GM19238 (cell line): ENCODE measurements around the gene GPR26.

Source experiments
- DNase-seq: peaks from one replicate; pipeline ENCODE4 v3.0.0; 2011; ENCODE audit warnings: low spot score; ENCODE audit not compliant: insufficient read length

Gene GPR26, protein sequence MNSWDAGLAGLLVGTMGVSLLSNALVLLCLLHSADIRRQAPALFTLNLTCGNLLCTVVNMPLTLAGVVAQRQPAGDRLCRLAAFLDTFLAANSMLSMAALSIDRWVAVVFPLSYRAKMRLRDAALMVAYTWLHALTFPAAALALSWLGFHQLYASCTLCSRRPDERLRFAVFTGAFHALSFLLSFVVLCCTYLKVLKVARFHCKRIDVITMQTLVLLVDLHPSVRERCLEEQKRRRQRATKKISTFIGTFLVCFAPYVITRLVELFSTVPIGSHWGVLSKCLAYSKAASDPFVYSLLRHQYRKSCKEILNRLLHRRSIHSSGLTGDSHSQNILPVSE

DNA sequence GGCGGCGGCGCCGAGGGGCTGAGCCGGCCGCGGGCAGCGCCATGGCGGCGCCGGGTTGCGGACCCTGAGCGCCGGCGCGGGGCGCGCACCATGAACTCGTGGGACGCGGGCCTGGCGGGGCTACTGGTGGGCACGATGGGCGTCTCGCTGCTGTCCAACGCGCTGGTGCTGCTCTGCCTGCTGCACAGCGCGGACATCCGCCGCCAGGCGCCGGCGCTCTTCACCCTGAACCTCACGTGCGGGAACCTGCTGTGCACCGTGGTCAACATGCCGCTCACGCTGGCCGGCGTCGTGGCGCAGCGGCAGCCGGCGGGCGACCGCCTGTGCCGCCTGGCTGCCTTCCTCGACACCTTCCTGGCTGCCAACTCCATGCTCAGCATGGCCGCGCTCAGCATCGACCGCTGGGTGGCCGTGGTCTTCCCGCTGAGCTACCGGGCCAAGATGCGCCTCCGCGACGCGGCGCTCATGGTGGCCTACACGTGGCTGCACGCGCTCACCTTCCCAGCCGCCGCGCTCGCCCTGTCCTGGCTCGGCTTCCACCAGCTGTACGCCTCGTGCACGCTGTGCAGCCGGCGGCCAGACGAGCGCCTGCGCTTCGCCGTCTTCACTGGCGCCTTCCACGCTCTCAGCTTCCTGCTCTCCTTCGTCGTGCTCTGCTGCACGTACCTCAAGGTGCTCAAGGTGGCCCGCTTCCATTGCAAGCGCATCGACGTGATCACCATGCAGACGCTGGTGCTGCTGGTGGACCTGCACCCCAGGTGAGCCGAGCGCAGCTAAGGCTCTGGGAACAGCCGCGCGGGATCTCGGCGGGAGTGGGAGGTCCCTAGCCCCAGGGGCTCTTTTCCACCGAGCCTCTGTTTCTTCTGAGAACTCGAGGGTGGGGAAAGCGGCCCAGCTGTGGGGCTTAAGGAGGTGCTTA, at the start of gene GPR26:
TSS of gene GPR26 (plus strand) at position 38 of the 919 bp plus-strand sequence. CDS start at position 91, 53 bp downstream.
- no peak for DNase-seq

DNA sequence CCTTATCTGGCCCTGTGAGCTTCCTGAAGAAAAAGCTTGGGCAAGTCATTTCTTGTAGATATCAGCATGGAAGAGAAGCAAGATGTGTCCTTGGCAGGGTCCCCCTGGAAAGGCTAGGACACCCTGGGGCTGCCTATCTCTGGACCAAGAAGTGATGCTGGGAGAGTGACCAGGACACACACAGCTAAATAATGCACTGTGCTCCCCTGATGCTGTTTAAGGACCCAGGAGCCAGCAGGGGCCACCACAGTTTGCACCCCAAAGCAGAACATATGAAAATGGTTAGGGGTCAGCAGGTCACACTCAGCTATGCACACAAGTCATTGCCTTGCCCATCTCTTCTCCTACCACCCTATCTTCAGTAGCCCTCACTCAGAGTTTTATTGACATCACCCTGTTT, 47.9 kb upstream of the GPR26 start:
- DNase-seq: no peak

DNA sequence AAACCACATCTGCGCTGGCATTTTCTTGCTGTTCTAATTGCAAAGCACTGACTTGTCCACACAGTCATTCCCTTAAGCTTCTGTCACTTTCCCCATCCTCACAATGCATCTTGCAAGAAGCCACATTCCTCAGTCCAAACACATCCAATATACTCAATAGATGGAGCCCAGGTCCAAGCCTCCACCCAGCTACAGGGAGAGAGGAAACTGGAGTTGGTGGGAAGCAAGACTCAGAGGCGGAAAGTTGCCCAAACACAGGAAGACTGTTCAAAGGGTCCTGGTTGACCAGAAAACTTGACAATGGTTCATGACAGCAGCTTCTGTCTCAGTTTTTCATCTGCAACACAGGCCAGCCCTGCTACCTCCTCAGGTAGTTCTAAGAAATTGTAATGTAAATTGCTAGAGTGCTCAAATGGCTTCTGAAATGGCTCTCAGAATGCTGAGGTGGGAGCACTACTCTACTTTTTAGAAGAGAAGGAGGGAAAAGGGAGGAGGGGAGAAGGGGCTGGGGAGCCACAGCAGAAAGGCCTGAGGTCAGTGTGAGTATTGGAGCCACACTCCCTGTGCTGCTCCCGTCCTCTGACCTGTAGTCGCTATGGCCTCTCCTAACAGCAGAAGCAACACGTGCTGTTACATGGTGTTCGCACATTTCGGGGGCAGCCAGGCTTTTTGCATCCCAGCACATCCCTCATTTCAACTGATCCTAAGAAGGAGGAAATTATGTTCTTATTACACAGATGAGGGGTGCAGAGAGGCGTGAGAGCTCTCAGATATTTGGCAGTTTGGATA, 46.9 kb upstream of the GPR26 start:
- DNase-seq: no peak

DNA sequence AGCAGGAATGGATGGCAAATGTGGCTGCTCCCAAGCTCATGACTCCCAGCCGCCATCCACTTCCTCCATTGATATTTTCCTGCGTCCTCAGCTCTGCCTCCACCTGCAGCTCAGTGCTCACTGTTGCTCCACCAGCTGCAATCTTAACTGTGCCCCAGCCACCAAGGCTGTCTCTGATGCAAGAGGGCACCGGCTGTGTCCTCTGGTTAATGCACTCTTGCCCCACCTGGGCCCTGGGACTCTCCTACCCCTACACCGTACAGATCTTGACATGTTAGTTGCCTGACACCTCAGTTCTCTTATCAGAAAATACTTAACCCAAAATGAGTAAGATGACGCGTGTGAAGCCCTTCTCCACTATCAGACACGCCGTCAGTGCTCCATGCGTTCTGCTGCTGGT, 45.5 kb upstream of the GPR26 start:
- DNase-seq: no peak

DNA sequence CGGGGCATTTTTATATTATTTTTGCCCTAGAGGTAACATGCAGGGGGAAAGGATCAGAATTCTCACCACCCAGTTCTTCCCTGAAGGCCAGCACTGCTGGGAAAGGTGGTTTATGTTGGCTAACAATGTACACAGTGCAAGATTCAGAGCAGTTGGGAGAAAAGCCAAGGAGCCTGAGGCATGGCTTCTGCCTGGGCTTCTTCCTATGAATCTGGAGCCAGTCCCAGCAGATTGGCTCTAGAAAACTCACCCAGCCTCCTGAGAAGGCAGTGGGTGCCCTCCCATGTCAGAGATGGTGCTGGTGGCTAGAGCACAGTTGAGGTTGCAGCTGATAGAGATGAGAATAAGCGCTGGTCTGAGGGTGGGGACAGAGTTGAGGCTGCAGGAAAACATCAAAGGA, 44.7 kb upstream of the GPR26 start:
- DNase-seq: no peak

DNA sequence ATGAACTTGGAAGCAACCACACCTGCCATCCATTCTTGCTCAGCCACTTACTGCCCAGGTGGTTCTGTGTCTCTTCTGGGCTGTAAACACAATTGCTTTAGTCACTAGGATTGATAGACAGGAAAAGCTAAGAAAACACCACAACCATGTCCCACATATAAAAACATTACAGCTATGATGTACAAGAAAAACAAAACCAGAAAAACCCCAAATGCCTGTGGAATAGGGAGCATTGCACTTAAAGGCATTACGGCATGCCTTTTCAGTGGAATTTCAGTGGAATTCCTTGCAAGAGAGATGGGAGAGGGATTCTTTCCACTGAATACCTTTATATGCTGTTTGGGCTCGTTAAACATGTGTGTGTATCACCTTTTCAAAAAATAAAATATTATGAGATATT, 44.2 kb upstream of the GPR26 start:
- DNase-seq: no peak

DNA sequence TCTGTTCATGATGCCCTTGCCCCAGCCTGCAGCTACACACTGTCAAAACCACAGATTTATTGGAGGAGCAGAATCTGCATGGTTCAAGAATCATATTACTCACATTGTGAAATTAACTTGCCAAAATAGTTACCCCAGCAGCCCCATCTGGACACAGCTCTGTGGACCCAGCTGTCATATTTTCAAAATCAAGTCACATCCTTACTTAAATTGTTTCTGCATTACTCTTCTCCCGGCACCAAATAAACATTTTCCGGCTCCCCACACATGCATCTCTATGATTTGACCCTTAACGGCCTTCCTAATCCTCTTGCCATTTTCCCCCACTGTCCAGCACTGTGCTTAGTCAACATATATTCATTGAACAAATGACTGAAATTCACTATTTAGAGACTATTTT, 43.8 kb upstream of the GPR26 start:
- DNase-seq: no peak

DNA sequence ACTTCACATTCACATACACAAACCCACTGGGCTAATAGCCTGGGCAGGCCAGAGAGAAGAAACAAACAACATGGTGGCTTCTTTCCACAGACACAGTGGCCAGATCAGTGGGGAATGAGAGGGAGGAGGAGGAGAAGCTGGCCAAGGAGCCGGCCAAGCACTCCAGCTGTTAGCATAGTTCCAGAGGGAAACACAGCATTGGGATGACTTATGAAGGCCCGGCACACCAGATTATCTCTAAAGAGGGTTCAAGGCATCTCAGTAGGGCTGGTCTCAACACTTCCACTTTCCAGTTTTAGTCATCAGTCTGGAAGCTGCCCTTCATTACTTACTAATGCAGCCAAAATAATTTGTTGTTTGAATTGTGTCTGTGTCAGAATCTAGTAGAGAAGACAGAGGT, 42.1 kb upstream of the GPR26 start:
- no peak for DNase-seq

DNA sequence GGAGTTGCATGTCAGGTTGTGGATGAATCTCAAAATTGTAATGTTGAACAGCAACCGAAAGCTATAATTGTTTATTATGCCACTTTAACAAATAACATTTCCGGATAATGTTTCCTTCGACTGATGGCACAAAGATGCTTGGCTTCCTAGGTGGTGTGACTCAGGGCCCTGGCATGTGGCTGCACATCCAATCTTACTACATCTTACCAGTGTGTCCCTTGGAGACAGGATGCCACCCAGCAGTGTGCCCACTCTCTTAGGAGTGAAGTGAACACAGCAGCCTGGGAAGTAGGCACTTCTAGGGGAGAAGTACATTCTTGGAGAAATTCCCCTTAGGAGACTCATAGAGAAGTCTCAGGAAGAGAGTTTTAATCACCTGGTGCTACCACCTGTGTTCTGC, 33.0 kb upstream of the GPR26 start:
- DNase-seq: no peak

DNA sequence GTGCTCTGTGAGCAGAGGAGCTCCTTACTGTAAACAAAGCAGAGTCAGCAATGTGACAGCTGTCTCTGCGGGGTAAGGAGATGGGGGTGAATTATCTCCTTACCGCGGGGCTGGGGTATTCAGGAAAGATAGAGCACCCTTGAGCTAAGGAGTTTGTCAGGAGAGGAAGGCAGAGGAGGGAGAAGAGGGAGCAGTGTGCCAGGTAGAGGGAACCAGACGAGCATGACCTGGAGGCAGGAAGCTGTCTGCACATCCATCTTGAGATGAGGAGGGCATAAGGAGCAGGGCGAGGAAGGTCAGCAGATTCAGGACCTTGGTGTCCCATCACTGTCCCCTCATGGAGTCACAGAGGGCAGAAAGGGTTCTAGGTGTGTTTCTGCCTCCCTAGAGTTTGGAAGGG, 32.5 kb upstream of the GPR26 start:
- DNase-seq: no peak

DNA sequence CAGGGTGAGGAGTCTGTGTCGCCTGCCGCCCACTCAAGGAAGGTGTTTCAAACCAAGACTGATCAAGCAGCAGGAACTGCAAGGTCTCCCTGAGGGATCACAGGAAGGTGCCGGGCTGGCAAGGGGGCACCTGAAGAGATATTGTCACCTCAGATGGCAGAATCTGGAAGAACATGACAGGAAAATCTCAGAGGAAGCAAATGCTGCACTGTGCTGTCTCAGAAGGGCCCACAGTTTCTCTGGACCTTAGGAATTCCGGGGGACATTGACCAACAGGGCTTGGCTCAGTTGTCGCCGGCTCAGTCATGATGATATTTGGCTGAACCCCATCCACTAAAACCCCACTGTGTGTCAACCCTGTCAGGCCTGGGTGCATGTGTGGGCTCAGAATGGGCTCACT, 31.9 kb upstream of the GPR26 start:
- no peak for DNase-seq

DNA sequence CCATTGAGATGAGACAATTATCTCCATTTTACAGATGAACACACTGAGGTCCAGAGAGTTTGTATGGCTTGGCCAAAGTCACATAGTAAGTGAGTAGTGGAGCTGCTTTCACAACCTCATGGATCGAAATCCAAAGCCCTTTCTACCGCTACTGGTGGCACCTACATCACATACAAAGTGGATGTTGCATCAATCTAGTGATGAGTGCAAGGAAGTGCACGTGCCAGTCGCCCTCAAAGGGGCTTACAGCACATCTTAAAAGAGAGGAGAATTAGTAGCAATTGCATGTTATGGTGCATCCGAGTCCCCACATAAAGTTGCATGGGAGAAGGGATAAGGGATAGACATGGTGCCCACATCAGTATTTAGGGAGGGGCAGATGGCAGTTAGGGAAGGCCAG, 31.0 kb upstream of the GPR26 start:
- no peak for DNase-seq

DNA sequence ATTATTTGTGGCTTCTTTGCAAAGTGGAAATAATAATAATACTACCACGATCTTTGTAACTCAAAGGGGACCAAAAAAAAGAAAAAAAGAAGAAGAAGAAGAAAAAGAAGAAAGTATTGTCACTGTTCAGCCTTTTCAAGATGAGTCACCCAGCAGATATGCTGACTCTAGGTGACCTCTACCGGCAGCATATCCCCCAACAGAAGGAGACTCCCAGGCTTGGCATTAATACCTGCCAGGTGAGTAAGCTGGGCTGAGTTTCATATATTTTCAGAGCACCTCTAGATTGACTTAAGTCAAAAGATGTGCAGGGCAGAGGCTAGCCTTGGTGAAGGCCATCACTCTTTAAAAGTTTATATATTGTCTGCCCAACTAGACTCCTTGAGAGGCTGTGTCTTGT, 30.4 kb upstream of the GPR26 start:
- DNase-seq: no peak

DNA sequence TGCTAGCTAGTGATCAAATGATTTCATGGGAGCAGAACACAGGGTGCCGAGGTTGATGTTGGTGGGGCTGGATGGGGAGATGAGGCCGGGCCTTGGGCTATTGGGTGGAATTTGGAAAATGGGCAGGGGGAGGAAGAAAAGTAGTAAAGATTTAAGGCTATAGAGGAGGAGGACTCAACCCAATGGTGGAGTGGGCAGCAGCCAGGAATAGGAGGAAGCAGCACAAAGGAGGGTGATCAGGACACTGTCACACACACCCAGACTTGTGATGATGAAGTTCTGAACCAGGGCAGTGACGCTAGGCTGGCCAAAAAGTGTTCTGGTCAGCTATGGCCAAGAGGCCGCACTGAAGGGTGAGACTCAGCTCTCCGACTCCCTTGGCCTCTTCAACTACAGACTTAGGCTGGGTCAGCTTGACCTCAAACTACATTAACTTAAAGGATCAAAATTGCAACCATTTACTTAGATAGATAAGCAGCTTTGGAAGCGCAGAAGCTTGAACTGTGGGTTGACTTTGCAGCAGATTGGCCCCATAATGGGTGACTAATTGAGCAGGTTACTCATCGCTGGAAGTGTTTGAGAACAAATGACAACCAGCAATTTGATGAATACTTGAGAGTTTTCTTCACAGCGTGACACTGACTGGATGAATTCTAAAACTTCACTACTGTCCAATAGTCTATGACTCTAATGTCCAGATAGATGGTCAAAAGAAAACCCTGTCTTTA, 29.4 kb upstream of the GPR26 start:
- DNase-seq: no peak

DNA sequence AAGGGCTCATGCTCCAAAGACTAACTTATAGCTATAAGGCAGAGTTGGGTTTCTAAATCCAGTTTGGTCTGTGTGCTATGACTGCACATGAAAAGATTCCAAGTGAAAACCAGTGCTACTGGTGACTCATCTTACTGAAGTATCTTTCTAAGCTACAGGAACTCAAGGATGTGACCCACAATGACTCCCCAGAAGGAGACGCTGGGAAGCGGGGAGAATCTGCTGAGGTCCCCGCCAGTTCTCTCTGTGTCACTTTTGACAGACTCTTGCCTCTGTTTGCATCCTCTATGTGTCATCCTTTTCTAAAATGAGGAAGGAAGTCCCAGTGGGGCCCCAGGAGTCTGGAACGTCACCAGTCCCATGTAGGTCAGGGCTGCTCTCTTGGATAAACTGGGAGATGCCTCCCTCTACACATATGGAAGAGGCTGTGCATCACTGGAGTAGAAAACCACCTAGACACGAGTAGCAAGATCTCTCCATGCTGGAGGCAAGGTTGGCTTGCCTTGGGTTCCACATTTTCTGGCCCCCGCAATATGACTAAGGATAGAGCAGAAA, 28.8 kb upstream of the GPR26 start:
- no peak for DNase-seq

DNA sequence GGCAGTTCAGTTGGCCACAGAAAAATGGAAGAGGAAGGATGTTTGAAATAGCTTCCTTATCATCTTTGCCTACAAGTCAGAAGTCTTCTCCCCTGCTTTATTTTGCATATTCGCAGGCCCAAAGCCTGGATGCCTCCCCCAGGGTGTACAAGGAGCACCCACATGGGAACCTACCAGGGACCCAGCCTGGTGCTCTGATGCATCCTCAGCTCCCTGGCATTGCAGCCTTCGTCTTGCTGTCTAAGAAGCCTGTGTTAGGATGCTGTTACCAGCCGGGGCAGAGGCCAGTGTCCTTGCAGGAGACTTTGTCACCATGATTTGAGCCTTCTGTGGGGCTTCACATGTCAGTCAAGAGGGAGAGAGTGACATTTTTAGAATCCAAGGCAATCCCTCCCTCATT, 27.0 kb upstream of the GPR26 start:
- no peak for DNase-seq

DNA sequence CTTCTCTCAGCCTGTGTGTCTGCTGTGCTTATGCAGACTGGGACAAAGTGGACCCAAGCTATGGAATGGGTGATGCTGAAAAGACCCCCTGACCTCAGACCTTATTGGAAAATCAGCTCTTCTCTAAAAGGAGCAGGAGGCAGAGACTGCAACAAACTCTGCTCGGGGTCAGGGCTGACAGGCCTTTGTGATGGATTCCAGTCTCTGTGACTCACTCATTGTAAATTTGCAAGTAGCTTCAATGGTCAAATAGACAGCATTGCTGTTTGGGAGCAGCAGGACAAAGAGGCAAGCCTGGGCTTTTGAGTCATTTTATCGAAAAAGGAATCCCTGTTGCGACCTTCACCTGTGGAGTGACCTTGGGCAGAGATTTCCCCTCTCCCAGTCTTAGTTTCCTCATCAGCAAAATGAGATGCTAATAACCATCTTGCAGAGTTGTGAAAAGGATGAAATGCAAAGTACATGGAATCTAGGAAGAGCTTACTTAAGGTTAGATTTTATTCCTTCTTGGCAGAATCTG, 26.1 kb upstream of the GPR26 start:
- no peak for DNase-seq

DNA sequence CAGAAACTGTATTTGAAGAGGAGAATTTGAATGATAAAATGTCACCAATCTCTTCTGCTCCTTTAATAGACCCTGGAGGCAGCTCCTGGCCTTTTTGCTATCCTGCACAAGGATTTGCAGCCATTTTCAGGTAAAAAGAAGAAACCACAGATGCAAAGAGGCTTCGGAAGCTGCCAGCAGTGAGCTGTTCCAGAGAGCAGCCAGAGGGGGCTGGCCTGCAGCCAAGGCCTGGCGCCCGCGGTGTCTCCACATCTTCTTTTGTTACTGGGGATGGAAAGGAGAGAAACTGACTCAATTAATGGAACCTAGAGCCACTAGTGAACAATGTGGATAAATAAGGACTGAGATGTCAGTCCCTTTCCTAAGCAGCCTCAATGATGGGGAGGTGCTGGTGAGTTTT, 23.9 kb upstream of the GPR26 start:
- no peak for DNase-seq

DNA sequence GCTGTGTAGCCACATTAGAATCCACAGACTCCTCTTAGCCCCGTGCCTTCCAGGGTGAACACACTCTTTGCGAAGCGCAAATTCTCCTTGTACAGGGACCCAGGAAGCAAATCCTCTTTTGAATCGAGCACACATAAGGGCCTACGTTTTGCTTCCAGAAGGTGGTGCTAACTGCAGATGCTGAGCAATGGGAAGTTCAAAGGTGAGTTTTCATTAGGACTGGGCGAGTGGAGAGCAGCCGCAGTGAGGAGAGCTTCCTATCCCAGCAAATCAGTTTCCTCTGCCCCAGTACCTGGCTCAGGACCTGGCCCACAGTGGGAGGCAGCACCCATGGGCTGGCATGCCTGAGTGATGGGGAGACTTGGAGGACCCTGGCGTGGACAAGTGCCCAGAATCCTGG, 23.5 kb upstream of the GPR26 start:
- DNase-seq: no peak

DNA sequence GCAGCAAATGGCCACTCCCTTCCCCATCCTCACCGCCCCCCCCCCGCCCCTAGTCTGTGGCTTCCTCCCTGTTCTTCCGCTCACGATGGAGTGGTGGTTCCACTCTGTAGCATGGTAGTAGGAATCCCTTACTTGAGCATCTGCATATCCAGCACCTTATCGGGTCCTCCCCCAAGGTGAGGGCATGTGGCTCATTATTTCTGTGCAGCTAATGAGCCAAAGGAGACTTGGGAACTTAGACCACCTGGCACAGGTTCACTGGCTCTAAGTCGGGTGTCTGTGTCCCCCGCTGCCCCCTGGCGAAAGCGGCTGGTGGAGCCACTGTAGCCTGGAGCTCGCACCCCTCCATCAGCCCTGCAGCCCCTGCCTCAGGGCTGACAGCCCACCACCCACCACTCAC, 22.8 kb upstream of the GPR26 start:
- DNase-seq: no peak

DNA sequence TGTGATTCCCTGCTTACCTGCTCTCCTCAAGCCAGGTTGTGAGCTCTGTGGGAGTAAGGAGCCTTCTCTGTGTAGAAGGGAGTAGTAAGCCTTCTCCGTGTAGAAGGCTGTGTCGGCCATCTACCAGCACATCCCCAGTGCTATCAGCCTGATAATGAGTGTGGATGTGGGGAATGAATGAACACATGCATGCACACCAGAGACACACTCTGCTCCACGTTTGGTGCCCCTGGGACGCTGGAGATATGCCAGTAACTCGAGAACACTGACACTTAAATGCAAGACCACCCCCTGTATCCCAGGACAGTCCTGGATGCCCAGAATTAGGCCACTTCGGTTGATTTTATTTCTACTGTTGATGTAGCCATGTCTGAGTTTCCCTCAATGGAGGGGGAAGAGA, 21.1 kb upstream of the GPR26 start:
- no peak for DNase-seq
